Measurements from ENCODE around the gene FFAR1.

The FFAR1 gene

DNA sequence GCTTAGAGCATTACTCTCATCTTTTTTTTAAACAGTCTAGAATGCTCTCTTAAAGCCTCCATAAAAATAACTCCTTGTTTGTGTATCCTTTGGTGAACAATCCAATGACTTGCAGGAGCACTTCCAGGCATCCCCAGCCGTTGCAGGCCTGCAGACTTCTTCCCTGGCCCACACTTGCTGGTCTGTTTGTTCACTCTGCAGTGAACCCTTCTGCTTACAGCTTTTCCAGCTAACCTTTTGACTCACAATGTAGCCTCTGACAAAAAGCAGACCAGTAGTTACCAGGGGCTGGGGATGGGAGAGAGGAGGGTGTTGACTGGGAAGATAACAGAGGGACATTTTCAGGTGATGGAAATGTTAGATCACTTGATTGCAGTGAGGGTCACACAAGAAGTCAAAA is 32.3 kb downstream of the FFAR1 start:
- H3K4me3 ChIP-seq (ENCODE audit: low read length), result no peak overlapping the region
- TF ChIP-seq CTCF (conservative IDR thresholded peaks at IDR 0.05; ENCODE audit: low read length), result no peak
- no peak for DNase-seq (ENCODE audit: low read depth)

DNA sequence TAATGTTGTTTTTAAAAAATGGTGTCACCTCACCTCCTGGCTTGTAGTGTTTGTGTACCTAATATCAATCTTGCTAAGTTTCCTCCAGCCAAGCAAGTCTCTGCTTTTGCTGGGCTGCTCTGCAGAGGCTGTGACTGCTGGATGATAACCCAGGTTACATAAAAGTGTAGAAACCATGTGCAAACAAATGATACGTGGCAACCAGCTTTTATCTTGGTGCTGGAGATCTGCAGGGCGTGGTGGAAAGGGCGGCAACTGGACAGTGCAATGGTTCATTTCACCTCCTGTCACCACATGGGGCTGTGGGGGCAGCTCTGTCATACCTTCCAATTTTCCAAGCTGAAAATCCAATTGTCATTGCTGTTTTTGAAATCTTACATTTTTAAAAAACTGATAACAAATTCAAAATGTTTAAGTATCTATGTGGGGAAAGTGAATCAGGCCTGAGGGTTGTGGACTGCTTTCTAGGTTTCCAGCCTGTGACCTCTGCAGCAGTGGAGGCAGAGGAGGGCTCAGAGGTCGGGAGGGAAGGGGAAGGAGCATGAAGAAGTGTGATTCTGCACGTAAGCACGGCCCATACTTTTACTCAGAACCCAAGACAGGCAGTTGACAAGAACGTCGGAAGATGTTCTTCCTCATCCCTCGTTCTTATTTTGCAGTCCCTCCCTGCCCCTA is 32.9 kb downstream of the FFAR1 start:
- TF ChIP-seq CTCF (conservative IDR thresholded peaks at IDR 0.05; ENCODE audit: low read length), result no peak
- no peak for DNase-seq (ENCODE audit: low read depth)
- no peak overlapping the region for H3K4me3 ChIP-seq (ENCODE audit: low read length)

DNA sequence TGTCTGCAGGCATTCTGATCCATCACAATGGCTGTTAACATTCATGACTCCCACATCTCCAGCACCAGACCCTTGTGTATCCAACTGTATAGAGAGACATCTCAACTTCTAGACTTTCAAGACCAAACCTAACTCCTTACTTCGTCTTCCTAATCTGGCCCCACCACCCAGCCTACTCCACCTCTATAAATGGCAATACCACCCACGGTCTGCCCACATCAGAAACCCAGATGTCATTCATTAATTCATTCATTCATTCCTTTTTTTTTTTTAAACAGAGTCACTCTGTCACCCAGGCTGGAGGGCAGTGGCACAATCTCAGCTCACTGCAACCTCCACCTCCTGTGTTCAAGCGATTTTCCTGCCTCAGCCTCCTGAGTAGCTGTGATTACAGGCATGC is 33.6 kb downstream of the FFAR1 start:
- DNase-seq (ENCODE audit: low read depth), result no peak
- no peak overlapping the region for H3K4me3 ChIP-seq (ENCODE audit: low read length)
- TF ChIP-seq CTCF (conservative IDR thresholded peaks at IDR 0.05; ENCODE audit: low read length), result no peak

DNA sequence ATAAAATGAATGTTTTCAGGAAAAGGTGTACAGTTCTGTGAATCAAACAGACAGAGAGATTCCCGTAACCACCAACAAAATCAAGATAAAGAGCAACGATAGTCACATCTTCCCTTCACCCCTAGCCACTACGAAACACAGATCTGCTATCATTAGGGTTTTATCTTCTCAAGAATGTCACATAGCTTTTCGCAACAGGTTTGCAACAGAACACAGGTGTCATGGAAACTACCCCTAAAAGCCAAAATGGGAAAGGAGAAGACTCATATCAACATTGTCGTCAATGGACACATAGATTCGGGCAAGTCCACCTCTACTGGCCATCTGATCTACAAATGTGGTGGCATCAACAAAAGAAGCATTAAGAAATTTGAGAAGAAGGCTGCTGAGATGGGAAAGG is 34.2 kb downstream of the FFAR1 start:
- H3K4me3 ChIP-seq (ENCODE audit: low read length), result no peak overlapping the region
- no peak for DNase-seq (ENCODE audit: low read depth)
- TF ChIP-seq CTCF (conservative IDR thresholded peaks at IDR 0.05; ENCODE audit: low read length), result no peak

- H3K4me3 ChIP-seq (ENCODE audit: low read length), result no peak overlapping the region
- TF ChIP-seq CTCF (conservative IDR thresholded peaks at IDR 0.05; ENCODE audit: low read length), result no peak
- DNase-seq (ENCODE audit: low read depth), result no peak
These were observed 35.8 kb downstream of the FFAR1 start for GRCh38 chr19:35383536-35383935.

GRCh38 chr19:35388277-35389054 is 40.8 kb downstream of the FFAR1 start:
- TF ChIP-seq CTCF (conservative IDR thresholded peaks at IDR 0.05; ENCODE audit: low read length), result no peak
- no peak overlapping the region for H3K4me3 ChIP-seq (ENCODE audit: low read length)
- DNase-seq (ENCODE audit: low read depth), result no peak
